NOMO-1 (cell line): Measurements from ENCODE around the gene VOPP1.
"Not testable (repeated sequence)": the region's sequence is repeated elsewhere in the genome, so short reads cannot be mapped to it uniquely, and the experiment has no call there.

Experiments used
- DNase-seq, 2 experiments: peaks; one replicate each; lab custom pipeline; 2025; ENCODE audit not compliant: unreplicated experiment in 2 of 2; lab: John Stamatoyannopoulos, UW

Gene VOPP1

DNA sequence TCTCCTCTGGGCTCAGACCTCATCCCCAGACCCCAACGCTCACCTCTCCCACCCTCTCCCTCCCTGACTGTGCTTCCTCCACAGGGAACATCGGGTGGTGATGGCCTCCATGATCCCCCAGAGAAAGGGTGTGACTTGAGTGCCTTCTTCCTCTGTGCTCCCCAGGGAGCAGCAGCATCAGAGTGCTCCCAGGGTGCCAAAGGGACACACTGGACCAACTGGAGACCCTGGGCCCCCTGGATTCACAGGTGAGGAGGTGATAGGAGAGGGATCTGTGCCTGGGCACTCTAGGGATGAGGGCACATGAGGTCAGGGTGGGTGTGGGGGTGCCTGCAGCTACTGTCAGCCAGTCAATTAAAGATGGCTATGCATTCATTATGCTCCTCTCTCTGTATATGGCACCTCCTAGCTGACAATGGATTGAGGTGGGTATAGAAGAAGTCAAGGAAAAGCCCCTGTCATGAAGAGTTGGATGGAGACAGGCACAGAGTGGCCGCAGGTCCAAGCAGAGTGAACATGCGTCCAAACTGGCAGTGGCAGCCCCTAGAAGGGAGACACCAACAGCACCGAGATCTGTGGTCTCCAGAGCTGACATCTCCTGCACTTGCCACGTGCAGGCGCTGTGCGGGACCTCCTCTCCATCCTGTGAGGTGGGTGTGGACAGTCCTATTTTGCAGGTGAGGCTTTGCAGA is 15.5 kb upstream of the VOPP1 start:
- no peak for DNase-seq

DNA sequence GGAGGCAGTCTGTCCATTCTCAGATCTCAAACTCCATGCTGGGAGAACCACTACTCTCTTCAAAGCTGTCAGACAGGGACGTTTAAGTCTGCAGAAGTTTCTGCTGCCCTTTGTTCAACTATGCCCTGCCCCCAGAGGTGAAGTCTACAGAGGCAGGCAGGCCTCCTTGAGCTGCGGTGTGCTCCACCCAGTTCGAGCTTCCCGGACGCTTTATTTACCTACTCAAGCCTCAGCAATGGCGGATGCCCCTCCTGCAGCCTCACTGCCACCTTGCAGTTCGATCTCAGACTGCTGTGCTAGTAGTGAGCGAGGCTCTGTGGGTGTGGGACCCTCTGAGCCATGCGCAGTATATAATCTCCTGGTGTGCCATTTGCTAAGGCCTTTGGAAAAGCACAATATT is 10.4 kb upstream of the VOPP1 start:
- not testable (repeated sequence) for DNase-seq

DNA sequence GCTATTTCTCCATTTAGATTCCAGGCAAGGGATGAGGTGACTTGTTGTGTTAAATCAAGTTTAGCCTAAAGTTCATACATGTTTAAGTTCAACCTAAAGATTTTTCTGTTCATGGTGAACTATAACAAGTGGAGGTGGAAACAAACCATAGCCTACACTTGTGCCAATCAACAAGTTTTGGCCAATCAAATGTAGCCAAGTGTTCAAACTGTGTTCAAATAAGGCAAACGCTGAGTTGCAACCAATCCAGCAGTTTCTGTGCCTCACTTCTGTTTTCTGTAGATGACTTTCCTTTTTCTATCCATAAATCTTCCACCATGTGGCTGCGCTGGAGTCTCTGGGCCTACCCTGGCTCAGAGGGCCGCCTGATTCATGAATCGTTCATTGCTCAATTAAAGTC is 4.5 kb upstream of the VOPP1 start:
- no peak for DNase-seq

DNA sequence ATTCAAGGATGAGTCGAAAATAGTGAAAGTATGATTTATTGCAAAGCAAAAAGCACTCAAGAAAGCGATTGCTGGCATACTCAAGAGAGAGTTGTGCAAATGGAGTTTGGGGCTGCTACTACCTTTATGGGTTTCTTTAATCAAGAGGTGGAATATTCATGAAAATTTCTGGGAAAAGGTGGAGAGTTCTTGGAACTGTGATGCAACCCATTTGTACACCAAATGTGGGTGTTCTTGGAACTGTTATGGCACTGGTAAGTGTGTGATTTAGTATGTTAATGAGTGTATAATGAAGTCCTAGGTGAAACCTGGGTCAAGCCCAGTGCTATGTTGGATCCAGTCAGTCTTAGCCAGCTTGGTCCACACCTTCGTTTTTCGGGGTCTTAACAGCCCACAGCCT is 3.4 kb upstream of the VOPP1 start:
- no peak for DNase-seq

DNA sequence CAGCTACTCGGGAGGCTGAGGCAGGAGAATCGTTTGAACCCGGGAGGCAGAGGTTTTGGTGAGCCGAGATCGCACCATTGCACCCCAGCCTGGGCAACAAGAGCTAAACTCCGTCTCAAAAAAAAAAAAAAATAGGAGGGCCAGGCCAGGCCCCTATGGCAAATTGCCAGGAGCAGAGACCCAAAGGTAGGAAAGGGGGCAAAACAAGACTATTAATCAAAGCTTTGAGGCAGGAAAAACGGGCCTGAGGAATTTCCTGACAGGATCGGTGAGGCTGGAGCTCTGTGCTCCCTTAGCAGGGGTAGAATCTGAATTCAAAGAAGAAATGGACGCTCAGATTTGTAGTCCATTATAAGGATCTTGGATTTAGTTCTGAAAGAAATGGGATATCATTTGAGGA is 2.8 kb upstream of the VOPP1 start:
- DNase-seq = no peak

DNA sequence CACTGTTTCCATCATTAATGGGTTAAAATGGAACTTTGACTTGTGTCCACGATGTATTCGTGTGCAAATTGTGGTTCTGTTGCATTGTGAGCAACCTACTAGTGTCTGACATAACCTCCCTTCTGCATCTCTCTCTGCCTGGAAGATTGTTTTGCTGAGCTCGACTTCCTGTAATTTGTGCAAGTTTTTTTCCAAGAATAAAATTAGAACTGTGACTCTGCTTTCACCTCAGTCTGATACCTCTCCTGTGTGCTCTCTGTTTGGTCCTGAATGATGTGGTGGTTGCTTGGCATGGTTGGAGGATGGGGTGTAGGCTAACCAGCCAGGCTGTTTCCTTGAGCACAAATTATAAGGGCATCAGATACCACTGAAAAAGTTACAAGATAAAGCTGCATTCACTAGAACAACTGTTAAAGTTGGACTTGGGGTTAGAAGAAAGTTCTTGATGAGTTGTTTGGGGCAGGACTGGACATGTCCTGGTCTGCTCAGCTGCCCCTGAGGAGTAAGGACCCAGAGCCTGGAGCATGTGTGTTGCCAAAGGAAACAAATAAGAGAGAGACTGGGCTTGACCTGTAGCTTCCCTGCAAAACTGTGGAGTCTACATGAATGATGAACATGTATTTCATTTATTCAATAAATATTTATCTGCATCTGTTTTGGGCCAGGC is 1.9 kb upstream of the VOPP1 start:
- DNase-seq = peak; percentile 30 to 54

DNA sequence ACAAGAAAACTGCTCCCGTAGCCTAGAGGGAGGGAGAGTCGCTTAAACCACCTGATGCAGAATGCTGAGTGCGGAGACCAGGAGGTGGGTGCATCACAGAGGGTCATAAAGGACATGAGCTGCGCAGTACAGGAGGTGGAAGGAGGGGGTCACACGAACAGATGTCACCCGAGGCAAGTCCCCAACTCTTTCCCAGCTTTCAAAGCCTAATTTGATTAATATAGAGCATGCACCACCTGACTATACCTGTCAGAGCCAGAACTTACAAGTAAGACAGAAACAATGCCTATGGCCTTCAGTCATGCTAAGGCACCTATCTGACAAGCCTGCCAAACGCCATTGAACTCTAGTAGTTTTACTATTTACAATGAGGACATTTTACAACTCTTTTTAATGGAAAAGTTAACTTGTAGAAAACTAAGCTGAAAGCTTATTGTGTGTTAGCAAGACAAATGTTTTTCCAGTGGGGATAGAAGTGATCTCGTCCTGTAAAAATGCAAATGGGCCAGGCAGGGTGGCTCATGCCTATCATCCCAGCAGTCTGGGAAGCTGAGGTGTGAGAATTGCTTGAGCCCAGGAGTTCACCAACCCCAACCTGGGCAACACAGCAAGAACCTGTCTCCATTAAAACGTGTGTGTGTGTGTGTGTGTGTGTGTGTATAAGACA is 1.1 kb upstream of the VOPP1 start:
- no peak for DNase-seq

DNA sequence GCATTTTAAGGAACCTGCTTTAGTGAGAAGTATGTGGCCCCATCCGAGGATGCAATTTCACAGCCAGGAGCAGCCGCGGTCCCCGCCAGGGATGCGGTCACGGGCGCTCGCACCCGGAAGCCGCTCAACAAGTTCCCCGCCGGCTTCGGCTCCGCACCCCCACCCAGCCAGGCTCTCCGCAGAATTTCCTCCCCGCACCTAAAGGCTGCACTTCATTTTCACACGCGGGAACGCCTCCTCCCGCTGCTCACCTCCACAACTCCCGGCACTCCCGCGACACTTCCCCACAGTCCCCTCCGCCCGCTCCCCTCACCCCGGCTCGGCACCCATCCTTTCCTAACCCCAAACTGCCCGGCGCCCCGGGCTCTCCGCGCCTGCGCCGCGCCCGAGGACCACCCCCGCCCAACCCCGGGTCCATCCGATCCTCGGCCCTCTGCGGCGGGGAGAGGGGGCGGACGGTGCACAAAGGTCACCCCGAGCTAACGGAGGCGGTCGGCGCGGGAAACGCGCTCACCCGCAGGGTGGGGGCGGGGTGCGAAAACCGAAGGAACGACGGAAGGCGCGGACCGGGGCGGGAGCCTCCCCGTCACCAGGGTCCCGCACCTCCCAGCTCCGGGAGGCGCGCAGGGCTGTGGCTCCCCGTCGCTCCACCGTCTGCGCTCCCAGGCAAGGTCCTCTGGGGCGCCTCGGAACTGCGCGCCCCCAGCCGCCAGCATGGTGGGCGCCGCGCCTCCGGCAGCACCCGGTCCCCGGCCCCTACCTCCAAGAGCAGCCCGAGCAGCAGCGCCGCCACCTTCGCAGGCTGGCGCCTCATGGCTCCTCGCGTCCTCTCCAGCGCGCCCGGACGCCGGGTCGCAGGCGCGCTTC is 558 bp downstream of the VOPP1 start:
- peak; percentile 29 to 42 for DNase-seq

DNA sequence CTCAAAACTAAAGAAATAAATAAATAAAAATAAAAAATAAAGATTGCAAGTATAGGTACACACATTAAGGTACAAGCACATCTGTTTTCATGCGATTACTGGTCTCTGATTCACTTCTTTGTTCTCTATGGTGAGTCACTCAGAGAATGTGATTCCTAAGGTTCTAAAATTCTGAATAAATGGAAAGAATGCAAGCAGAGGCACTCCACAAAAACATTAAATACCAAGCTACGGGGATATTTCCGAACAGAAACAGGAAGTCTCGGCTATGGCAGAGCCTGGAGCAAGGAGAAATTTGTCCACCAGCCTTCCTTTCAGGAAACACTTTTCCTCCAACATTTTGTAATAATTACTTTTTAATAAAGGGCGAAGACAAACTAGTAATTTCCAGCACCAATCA is 1.4 kb downstream of the VOPP1 start:
- DNase-seq = no peak

DNA sequence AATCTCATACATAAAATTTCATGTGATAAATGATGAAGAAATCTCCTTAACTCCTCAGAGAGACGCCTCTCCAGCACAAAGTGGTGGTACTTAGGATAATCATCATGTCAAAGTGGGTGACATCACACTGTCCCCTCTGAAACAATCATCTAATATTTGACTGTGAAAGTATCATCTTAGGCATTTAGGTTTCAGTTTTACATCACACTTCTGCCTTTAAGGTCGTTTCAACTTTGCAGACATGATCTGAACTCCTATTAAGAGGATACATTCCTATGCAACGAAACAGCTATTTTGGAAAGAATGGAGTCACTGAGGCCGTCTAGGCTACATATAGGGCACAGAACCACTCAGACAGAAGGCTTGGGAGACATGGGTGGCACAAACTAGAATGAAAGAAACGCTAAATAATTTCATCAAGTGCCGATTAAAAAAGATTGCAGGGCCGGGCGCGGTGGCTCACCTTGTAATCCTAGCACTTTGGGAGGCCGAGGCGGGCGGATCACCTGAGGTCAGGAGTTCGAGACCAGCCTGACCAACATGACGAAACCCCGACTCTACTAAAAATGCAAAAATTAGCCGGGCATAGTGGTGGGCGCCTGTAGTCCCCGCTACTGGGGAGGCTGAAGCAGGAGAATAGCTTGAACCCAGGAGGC is 2.0 kb downstream of the VOPP1 start:
- DNase-seq = no peak

DNA sequence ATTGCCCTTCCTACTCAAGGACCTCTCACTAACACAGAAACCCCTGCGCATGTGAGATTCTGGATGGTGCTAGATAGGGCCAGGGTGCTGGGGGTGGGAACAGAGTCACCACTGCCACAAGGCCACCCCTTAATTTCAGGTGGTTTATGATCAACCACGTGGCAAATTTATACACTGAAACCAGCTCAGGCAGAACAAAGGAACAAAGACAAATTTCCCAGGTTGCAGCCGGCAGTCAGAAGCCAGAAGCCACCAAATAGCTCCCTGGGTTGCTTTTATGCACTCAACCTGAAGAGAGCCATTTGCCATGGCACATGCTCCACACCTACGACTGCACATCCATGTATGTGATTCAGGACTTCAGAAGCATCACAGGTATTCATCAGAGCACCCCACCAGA is 2.5 kb downstream of the VOPP1 start:
- DNase-seq = no peak

DNA sequence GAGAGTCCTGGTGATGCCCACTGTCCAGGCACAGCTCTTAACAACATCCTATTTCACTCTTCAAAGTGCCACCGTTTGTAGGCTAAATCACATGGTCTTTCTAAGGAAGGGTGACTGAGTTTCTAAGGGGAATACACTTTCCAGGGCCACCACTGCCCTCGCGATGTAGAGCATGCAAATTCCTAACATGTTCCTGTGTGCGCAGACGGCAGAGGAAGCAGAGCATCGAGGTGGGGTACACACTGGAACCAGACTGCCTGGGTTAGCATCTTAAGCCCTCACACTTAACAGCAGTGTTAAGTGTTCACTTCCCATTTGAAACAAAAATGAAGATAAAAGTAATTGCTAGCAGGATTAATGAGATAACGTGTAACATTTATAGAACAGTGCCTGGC is 3.0 kb downstream of the VOPP1 start:
- DNase-seq = no peak

DNA sequence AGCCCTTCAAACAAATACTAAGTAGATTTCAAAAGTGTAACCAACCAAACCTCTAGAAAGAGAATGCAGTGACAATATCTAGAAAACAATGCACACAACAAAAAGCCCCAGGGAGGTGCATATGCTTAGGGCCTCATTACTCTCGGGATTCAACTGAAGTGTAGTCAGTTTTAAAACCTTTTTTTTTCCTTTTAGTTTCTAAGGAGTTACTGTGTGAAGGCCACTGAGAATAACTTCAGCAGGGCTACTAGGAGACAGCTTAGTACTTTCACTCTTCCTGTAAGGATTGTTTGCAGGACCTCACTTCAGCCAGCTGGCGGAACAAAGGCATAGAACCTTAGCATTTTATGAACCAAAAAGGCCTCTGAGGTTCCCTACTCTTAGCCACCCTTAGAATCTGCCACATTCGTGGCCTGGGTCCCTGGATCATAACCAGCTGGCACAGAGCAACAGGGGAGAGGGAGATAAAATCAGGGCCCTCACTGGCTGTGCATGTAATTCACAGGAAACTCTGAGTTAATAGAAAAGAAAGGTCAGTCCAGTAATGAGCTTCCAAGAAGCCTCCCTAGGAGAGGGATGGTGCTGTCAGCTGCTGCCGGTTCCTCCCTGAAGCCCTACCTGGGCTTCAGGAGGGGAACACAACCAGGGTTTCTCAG is 3.6 kb downstream of the VOPP1 start:
- DNase-seq = no peak

DNA sequence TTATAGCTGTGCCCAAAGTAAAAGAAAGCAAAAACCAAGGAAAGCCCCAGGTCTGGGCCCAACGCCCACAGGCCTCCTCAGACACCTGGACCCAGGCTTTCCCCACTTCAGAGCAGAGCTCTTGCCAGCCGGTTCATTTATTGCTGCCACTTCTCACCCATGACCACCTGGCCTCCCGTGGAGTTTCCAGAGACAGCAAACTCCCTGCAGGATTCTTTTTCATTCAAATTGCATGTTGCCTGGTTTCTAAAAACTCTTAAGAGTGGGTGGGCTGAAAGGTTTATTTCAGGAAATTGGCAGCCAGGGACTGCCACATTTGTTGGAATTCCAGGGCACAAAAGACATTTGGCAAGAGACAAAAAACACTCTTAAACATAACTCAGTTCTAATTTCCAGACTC is 4.7 kb downstream of the VOPP1 start:
- no peak for DNase-seq

DNA sequence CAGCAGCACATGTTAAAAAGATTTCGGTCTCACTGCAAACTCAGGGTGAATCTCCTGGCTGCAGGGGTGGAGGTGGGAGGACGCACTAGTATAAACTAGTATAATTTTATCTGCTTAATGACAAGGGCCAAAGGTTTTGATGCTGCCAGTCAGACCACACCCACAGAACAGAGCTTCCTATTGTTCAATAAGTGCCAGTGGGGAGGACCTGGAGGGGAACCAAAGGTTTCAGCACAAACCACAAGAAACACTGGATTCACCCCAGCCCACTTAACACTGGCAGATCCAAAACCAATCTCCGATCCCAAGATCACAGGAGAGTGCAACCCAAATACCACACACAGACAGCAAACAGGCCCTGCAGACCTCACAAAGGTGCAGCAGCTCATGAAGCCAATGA is 6.6 kb downstream of the VOPP1 start:
- no peak for DNase-seq

DNA sequence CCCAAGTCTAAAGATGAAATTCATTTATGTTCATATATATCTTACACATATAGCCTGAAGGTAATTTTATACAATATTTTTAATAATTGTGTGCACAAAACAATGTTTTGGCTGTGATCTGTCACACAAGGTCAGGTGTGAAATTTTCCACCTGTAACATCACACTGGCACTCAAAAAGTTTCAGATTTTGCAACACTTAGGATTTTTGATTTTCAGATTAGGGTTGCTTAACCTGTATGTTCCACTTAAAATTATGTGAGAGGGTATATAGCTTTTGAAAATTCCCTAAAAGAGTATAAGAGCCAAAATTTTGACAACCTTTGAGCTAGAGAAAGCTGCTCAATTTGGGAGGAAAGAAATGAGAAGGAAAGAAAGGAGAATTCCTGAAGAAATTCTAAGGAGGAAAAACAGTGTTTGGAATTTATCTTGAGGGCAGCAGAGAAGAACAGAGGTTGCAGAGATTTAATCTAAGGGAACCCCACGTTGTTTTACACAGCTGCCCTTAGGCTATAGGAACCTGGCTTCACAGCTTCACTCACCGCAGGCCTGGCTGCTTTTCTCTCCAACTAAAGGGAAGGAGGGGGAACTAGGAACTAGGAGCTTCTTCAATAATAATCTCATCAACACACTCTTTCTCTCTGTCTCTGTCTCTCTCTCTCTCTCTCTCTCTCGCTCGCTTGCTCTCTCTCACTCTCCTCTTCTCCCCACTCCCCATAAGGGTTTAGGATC is 8.5 kb downstream of the VOPP1 start:
- no peak for DNase-seq

DNA sequence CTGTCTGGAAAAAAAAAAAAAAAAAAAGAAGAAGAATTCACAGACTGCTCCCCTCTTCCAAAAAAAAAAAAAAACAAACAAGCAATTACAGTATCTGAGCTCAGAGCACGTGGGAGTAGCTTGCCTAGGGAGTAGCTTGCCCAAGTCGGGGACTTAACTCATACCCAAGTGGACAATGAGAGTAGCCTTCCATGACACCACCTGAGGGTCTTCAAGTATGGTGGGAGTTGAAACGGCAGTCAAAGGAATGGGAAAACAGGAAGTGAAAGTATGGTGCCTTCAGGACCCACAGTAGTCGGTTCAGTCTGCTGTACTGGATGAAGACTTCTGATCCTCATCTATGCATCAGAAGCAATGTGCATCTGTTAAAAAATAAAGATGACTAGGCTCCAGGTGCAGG is 10.6 kb downstream of the VOPP1 start:
- peak in 1 of 2 experiments; percentile 19 for DNase-seq

DNA sequence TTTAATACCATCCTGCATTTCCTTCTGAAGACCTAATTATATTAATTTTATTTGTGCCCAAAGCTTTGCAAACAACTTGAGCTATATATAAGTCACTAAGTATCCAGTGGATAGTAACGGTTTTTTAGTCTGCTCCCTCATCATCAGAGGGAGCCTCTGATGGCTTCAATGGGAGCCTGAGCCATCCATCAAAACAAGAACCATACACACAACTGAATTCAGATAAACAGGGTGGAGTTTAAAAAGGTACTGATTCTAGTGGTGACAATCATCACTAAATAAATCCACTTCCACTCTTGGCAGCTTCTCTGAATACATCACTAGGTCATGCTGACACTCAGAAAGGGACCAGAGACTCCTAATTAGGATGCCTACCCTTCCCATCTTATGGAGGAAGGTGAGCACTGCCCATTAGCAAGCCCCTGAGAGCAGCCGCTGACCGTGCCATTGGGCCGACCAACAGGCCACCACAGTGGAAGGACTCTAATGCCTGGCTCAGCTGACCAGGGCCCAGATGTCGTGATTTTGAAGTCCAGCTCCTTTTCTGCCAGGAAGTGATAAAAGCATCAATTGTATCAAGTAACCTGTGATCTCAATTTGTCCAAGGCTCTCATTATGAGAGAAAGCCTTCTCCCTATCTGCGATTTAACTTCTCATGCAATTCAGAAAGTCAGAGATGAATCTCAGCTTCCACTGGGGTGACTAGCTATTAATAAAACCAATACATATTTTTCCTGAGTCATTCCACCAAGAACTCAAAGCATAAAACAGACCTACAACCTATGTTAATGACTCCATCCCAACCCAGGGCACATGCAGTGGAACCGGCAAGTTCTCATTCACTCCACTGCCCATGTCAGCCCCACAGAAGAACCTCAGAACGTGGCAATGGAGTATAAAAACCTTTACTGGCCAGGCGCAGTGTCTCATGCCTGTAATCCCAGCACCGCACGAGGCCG is 13.1 kb downstream of the VOPP1 start:
- no peak for DNase-seq
